Hepatocyte (in vitro differentiated cells): ENCODE measurements around the gene ASGR1. TPM values are rescaled to one million over a fixed set of nuclear protein-coding genes. Genes with fewer than 3 reads are reported as not detected.

ENCODE experiments used
- DNase-seq: peaks from one replicate; pipeline ENCODE4 v3.0.0-alpha.2; 2016; ENCODE audit warnings: low spot score
- H2AFZ ChIP-seq: fragments of 200-600 bp; sonication (generic); 2 replicates; pipeline ENCODE4 v1.6.0; 2016; ENCODE audit warnings: antibody characterized with exemption, mild to moderate bottlenecking
- H3K27ac ChIP-seq: fragments of 200-600 bp; sonication (generic); 2 replicates; pipeline ENCODE4 v1.5.1; 2016; ENCODE audit warnings: mild to moderate bottlenecking
- H3K27me3 ChIP-seq: fragments of 200-600 bp; sonication (generic); 2 replicates; pipeline ENCODE4 v1.6.1; 2016
- H3K36me3 ChIP-seq: fragments of 200-600 bp; sonication (generic); replicated peaks from 2 replicates; pipeline ENCODE4 v1.5.1; 2016; ENCODE audit warnings: low read depth; ENCODE audit not compliant: insufficient read depth
- H3K4me1 ChIP-seq: fragments of 200-600 bp; sonication (generic); 2 replicates; pipeline ENCODE4 v1.5.1; 2016; ENCODE audit warnings: mild to moderate bottlenecking, moderate library complexity; ENCODE audit not compliant: insufficient read depth
- H3K4me2 ChIP-seq: fragments of 200-600 bp; sonication (generic); 2 replicates; pipeline ENCODE4 v1.6.0; 2016
- H3K4me3 ChIP-seq: fragments of 200-600 bp; sonication (generic); 2 replicates; pipeline ENCODE4 v1.5.1; 2016; ENCODE audit warnings: mild to moderate bottlenecking
- H3K79me2 ChIP-seq: fragments of 200-600 bp; sonication (generic); 2 replicates; pipeline ENCODE4 v1.6.0; 2017; ENCODE audit warnings: mild to moderate bottlenecking
- H3K9me2 ChIP-seq: fragments of 200-600 bp; sonication (generic); replicated peaks from 2 replicates; pipeline ENCODE4 v1.6.0; 2017; ENCODE audit warnings: mild to moderate bottlenecking; ENCODE audit not compliant: insufficient read depth
- H3K9me3 ChIP-seq: fragments of 200-600 bp; sonication (generic); 2 replicates; pipeline ENCODE4 v1.5.1; 2016; ENCODE audit warnings: low read depth, mild to moderate bottlenecking
- H4K20me1 ChIP-seq: fragments of 200-600 bp; sonication (generic); 2 replicates; pipeline ENCODE4 v1.6.0; 2016; ENCODE audit warnings: mild to moderate bottlenecking; ENCODE audit not compliant: insufficient read depth, poor library complexity, severe bottlenecking
- CTCF ChIP-seq: fragments of 200-600 bp; sonication (generic); IDR thresholded peaks from 2 replicates; pipeline ENCODE4 v1.5.1; 2016; ENCODE audit warnings: antibody characterized with exemption, mild to moderate bottlenecking; ENCODE audit not compliant: poor library complexity
- EZH2 ChIP-seq: fragments of 200-600 bp; sonication (generic); IDR thresholded peaks from 2 replicates; pipeline ENCODE4 v1.6.1; 2016; ENCODE audit warnings: antibody characterized with exemption, mild to moderate bottlenecking, borderline replicate concordance
- EZH2phosphoT487 ChIP-seq: fragments of 200-600 bp; sonication (generic); IDR thresholded peaks from one replicate; pipeline ENCODE4 v1.6.1; 2018; ENCODE audit warnings: antibody characterized with exemption, mild to moderate bottlenecking, low read depth, moderate library complexity; ENCODE audit not compliant: unreplicated experiment, severe bottlenecking
- WGBS: methylation state at CpG from one replicate; pipeline ENCODE4 v1.1.6; 2016; ENCODE audit warnings: low lambda C conversion rate; ENCODE audit errors: missing lambda C conversion rate; 5-methylcytosine and 5-hydroxymethylcytosine counted together
- polyA plus RNA-seq: library from polyadenylated mRNA; unstranded; fragments of >200 nt; fragmentation: Nextera tagmentation; extraction: Ambion mirVana; gene quantifications from 2 replicates; pipeline ENCODE4 v1.2.1, GENCODE V29; 2016
- total RNA-seq: library from RNA; depleted of rRNA; stranded (reverse); fragments of >200 nt; gene quantifications from 2 replicates; pipeline ENCODE4 v1.2.3, GENCODE V29; 2014

The ASGR1 gene
- total and polyA plus RNA-seq, 2 experiments from 2014 or later: 74.0 to 140 TPM

GRCh38 chr17:7225711-7226331 lies 46.7 kb upstream of the ASGR1 start:
- Histone ChIP-seq H3K79me2 (peaks cover 38% of the 10 kb centered on the region), H3K9me3 (no peaks in the 10 kb centered on the region), H3K4me3 (no peak overlapping the region), H3K27ac (no peak overlapping the region), H2AFZ (no peak overlapping the region), H3K4me1 (peaks cover 11% of the 10 kb centered on the region), H3K4me2 (no peak overlapping the region), H3K36me3 (no peaks in the 10 kb centered on the region), H4K20me1 (peaks cover 18% of the 10 kb centered on the region), H3K27me3 (no peaks in the 10 kb centered on the region), H3K9me2 (no peaks in the 10 kb centered on the region)
- WGBS: 92% methylated on average over 16 of the region's 21 CpGs
- DNase-seq: no peak
- no peak for TF ChIP-seq CTCF
- no peak for TF ChIP-seq EZH2
- no peak for TF ChIP-seq EZH2phosphoT487

- Histone ChIP-seq H3K4me3 (no peak overlapping the region), H2AFZ (no peak overlapping the region), H3K4me2 (no peak overlapping the region), H3K4me1 (peaks cover 15% of the 10 kb centered on the region), H4K20me1 (peaks cover 10% of the 10 kb centered on the region), H3K36me3 (no peaks in the 10 kb centered on the region), H3K79me2 (peaks cover 27% of the 10 kb centered on the region), H3K9me3 (no peaks in the 10 kb centered on the region), H3K27me3 (no peaks in the 10 kb centered on the region), H3K9me2 (no peaks in the 10 kb centered on the region), H3K27ac (no peak overlapping the region)
- WGBS: 84% methylated on average over 12 of the region's 15 CpGs
- DNase-seq: no peak
- no peak for TF ChIP-seq EZH2phosphoT487
- no peak for TF ChIP-seq EZH2
- no peak for TF ChIP-seq CTCF
These were observed 45.5 kb upstream of the ASGR1 start for GRCh38 chr17:7224661-7225111.

GRCh38 chr17:7224110-7224509 lies 44.9 kb upstream of the ASGR1 start:
- Histone ChIP-seq H4K20me1 (peaks cover 6% of the 10 kb centered on the region), H3K36me3 (no peaks in the 10 kb centered on the region), H3K4me2 (no peak overlapping the region), H3K4me3 (no peak overlapping the region), H3K4me1 (peaks cover 19% of the 10 kb centered on the region), H3K27me3 (no peaks in the 10 kb centered on the region), H3K27ac (no peak overlapping the region), H3K79me2 (peaks cover 25% of the 10 kb centered on the region), H2AFZ (no peak overlapping the region), H3K9me3 (no peaks in the 10 kb centered on the region), H3K9me2 (no peaks in the 10 kb centered on the region)
- WGBS: 93% methylated on average over 10 of the region's 10 CpGs
- TF ChIP-seq CTCF: no peak
- no peak for DNase-seq
